ENCODE measurements around the gene CHPF2.

DNA sequence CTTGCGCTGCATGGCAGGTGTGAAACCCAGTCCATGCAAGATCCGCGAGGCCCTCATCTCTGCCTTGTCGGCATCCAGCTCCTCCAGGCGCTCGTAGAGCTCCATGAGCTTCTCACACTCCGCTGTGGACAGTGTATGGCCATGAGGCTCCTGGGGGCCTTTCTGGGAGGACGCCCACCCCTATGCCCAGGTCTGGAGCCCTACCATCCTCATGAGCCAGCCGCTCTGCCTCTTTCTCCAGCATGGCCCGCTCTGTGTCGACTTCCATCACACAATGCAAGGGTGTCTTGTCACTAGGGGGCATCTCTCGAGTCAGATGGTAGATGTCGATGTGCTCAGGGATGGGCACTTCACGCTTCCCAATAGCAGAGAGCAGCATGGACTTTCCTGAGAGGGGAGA, 8.6 kb upstream of the CHPF2 start:
- TF ChIP-seq POLR2A (IDR thresholded peaks at IDR 0.05; ENCODE audit: low read length) (no peak), GATA1 (IDR thresholded peaks at IDR 0.05; ENCODE audit: low read depth, low read length) (no peak)
